GM19240 (cell line): ENCODE measurements around the gene CDC7.

ENCODE experiments used
- DNase-seq: peaks from one replicate; pipeline ENCODE4 v3.0.0; 2011; ENCODE audit warnings: low spot score; ENCODE audit not compliant: insufficient read length

CDC7 gene

DNA sequence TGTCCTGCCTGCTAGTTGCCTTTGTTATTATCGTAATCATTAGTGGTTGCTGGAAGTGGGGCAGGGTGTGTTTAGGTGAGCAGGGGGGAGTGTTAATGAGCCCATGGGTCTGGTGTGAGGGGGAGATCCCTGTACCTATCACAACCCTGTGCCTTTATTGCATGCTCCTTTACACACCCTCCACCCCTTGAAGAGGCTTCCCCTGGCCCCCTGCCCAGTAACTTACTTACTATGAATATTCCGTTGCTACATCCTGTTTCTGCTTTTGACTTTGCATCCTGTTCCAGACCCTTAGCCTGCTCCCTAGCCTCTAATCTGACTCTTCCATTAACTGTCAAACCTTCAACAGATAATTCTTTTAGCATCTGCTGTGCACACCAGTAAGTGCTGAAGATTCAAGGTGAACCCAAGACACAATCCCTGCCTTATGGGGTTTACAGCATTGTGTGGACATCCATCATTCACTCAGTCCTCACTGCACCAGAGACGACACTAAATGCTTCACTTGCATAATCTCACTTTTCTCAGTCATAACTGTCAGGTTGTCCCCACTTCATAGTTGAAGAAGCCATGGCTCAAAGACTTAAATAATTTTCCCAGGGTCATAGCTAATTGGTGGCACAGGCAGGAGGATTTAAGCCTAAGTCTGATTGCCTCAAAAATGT is 47.9 kb downstream of the CDC7 start:
- no peak for DNase-seq

DNA sequence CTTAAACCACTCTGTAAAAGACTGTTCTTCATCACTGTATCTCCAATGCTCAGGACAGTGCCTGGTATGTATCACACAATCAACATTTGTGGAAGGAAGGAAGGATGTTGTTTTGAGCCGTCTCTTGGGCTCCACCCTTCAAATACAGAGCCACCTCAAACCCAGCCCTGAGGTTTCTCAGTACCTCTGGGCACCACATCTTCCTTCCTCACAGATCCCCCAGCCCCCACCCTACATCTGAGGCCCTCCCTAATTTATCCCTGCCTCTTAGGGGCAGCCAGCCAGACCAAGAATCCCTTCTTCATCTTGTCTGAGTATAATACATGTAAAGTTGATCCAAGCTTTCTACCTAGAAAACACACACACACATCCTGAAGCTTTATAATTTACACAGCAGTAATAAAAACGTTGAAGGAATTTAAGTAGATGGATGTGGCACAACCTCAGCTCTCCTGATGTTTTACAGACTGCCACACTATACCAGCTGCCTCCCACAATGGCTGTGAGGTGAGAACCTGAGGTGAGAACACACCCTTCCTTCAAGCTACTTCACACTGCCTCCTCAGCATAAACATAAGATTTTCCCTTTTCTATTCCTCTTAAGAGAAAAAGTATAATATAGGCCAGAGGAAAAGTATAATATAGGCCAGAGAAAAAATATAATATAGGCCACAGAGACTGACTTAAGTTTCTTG is 48.5 kb downstream of the CDC7 start:
- DNase-seq = no peak

DNA sequence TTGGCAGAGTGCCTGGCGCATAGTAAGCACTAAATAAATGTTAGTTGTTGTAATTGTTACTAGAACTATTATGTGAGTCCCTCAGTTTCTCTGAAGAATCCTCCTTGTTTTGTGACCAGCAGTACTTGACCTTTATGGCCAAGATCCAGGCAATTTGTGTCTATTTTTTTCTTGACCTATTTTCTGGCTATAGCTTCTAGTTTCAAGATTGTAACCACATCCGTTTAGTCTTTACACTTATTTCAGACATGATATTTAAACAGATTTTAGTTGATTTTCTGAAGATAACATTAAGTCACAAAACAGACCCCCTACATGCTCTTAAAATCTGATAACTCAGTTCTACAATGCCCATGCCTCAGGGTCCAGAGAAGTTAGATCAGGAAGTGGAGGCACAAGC is 50.3 kb downstream of the CDC7 start:
- no peak for DNase-seq

DNA sequence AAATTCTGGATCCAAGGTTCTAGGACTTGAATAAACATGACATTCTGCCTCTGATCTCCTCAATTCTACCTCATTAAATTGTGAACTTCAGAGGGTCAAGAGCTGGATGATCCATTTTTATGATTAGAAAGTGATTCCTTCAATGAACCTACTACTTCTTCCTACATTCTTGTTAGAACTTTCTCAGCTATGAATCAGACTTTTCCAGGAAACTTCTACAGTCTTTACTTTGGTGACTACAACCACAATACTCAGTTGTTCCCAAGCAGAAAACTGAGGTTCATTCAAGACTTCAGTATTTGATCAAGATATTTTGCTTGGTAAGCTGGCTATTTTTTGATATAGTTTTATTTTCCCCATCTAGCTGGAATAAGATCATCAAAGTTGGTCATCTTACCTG is 51.4 kb downstream of the CDC7 start:
- no peak for DNase-seq

DNA sequence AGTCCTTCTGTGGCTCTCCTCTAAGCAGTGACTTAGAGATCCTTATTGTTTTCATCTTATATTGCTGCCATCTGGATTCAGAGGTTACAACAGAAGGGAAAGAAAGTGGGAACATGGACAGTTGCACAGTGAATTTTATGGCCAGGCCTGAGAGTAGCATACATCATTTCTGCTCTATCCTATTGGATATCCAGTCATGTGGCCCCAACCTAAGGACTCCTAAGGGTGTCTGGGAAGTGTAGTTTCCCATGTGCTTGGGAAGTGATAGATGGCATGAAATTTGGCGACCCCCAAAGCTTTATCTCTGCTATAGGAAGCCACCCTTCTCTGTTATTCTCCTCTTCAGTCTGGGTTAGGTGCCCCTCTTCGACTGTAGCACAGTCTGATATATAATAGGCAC is 51.9 kb downstream of the CDC7 start:
- no peak for DNase-seq

DNA sequence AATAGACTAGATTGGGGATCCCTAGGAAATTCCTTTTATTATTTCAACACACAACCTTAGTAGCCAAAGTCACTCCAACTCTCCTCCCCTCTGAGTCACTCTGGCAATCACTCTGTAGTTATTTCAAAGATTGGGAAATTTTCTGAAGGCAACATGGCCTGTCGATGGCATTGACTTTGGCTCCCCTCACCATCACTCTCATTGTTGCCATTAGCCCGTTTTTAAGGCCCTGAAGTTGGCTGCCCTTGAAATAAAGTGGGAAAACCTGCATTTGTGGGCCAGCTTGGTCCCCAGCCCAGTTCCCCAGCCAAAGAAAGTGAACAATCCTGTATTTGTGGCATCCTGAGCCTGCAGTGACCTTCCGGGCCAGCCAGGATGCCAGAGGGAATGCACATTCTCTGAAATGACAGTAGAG is 52.5 kb downstream of the CDC7 start:
- no peak for DNase-seq

DNA sequence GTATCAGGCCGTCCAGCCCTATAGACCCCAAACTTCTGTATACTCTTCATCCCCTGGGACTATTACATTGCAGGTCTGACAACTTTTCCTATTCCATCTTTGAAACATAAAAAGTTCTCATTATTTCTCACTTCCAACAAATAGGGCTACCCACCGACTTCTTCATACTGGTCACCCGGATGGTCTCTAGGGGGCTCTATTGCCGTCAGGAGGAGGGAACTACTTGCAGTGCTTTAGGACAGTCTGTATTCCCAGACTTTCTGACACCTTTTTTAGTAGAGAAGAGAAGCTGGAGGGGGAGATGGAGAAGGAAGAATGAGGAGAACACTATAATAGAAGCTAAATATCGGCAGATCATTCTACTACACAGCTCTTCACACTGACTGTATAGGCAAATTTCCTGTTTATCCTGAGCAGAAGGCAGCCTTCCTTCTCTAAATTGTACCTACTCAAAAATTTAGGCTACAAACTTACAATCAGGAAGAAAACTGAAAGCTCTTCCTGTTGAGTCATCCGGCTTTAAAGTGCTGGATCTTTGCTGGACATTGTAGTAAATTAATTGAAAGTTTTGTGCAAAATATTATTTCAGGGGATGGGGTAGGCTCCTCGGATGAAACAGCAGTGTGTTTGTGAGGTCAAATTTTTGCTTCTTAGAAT is 54.6 kb downstream of the CDC7 start:
- no peak for DNase-seq

DNA sequence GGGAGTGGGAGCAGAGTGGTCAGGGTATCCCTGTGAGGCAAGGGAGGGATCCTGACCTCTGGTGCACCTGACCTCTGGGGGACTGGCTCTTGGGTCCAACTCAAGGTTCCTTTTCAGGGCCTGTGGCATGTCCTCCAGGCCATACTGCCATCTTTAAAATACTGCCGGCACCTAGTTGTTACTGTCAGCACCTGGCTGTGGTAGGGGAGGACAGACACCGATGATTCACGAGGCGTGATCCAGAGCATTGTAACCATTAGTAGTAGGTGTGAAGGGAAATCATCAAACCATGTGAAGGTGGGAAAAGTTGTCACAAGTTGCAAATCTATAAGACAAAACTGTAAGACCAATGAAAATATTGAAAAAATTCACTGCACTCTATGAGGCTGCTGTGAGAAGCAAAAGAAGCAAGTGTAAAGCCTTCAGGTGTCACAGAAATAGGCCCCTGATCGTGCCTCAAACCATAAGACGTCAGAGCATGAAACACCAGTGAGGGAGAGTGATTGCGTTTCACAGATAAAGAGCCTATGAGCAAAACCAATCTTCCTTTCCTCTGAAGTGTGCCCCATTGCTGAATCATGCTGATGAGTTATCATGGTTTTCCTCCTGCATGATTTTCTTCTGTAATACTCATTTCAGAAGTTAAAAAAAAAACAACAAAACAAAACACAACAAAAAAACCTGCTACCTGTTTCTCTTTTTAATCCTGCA is 55.3 kb downstream of the CDC7 start:
- DNase-seq = no peak

DNA sequence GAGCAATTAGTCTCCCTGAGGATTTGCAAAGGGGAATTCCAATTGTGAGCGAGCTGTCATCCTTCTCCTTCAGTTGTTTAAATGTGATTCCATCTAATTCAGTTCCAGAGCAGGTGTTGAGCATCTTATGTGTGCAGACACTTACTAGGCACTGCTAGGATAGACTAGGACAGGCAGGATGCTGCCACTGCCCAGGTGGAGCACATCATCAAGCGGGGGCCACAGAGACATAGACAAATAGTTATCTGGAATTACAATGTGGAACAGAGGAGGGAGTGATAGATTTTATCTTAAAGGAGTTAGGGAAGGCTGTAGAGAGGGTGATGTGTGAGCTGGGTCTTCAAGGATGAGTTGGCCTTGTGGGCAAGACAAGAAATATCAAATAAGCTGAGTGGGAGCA is 55.9 kb downstream of the CDC7 start:
- no peak for DNase-seq

DNA sequence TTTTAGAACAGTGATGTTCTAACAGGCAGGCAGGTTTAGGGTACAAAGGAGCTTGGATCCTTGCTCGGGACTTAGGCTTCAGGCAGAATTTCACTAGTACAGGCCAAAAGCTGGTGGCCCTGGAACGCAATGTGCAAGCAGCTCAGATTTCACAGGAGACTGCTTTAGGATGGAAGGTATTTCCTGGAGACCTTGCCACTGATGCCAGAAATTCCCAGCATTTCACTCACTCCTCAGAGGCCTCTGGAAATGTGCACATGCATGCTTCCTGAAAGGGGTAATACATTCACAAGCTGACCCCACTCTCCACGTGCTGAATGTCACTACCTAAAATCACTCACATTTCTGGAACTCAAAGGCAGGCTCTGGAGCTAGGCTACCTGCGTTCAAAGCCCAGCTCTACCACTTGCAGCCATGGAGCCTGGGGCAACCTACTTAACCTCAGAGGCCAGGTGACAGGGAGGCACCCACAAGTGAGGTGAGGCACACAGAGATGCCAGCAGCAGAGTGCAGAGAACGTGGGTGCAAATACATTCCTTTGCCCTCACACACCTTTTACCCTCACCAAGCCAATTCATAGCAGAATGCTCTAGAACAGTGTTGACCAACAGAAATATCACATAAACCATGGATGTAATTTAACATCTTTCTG is 56.5 kb downstream of the CDC7 start:
- no peak for DNase-seq

DNA sequence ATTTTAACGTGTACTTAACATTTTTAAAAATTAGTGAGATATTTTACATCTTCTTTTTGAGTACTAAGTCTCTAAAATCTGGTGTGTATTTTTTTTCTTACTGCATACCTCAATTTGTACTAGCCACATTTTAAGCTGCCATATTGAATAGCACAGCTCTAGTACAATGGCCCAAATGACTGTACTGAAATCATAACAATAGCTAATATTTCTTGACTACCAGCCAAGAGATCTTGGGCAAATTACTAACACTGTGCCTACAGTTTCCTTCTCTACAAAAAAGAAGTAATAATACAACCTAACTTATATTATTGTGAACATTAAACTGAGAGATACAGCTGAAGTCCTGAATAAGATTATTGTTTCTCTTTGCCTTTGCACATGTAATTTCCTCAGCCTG is 57.2 kb downstream of the CDC7 start:
- no peak for DNase-seq

DNA sequence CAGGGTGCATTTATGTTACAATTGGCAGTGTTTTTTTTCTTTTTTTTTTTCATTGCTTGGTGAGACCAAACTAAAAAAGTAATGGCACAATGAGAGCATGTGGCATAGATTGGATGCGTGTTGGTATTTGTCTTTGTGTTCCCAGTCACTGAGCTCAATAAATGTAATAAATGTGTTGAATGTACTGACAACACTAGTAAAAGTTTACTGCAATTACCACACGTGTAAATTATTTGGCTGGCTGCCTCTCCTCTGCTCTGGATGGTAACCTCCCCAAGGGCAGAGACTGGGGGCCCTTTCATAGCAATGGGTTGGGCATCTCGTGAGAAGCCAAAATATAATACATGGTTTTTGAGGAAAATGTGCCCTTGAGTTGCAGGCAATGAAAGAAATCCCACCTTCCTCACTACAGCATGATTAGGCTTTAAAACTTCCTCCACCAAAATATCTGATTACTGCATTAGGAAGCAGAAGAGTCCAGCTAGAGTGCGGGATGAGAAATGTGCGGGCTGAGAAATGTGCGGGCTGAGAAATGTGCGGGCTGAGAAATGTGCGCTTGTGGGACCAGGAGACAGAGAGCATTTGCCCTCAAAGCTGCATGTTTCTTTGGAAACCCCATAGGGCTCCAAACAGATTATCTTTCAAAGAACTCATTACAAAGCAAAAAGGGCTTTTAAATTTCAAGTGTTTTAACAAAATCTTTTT is 58.5 kb downstream of the CDC7 start:
- no peak for DNase-seq

DNA sequence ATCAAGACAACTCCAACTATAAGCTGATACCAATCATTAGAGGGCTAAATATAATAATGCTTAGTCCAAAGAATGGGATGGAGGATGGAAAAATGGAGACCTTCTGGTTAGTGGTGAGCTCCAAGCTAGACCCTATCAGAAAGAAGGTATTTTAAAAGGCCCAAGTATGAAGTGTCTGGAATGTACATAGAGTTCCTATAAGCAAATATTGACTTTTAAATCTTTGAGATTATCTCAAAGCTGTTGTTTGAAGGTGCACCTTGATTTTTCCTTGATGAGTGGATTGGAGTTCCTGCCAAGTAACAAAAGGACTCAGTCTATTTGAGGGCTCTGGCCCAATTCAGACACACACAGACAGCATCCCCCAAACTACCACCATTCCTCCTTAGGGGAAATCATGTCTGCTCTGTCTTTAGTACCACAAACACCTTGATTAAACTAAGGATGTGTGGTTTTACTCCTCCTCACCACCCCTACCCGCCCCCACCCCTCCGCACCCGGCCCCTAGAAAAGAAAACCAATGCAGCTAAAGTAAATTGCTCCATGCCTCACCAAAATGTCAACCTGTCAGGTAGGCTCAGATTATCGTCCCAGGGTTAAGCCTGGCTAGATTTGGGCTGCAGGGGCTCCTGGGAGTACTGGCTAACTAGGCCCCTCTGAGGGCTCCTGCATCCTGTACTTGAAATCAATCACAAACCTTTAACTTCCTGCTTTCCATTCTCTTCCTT is 59.4 kb downstream of the CDC7 start:
- DNase-seq = no peak

DNA sequence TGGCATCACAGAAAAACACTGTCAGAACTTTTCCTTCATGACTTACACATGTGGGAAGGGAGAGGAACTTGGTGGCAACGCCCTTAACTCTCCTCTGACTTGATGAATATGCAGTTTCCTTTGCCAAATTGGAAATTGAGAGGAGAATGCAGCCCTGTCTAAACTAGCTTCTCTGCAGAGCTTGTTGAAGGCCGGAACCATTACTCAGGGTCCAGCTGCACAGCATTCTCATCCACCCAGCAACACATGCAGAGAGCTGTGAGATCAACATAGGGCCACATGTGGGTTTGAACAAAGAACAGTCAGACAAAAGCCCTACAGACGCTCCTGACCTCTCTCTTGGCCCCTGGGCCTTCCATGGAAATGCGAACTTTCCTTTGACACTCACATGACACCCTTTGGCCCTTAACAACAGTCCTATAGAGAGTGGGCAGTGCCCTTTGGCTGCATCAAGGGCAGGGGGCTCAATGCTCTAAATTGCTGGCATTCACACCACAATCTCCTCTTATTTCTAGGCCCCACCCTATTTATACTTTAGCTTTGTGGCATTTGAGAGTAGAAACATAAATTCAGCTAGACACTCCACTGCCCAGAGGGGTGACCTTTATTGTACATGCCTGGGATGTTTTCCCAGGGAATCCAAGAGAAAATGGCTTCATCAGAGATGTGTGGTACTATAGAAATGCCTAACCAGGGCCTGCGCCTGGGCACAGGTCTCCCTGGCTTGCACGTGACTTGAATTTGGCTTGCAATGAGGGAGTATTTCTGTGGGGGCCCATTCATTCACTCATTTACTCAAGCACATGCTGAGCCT is 64.4 kb downstream of the CDC7 start:
- no peak for DNase-seq

DNA sequence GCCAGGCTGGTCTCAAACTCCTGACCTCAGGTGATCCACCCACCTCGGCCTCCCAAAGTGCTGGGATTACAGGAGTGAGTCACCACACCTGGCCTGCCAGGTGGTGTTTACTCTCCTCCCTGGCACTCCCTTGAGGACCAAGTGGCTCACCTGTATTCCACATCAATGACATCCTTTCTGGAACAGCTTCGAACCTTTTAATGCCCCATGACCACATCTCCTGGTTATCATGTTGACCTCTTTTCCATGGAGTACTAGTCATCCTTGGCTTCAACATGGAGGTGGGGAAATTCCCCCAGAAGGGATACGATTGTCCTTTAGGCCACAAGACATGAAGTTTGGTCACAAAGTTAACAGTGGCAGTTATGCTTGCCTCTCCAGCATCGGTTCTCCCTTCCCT is 66.9 kb downstream of the CDC7 start:
- DNase-seq = no peak

DNA sequence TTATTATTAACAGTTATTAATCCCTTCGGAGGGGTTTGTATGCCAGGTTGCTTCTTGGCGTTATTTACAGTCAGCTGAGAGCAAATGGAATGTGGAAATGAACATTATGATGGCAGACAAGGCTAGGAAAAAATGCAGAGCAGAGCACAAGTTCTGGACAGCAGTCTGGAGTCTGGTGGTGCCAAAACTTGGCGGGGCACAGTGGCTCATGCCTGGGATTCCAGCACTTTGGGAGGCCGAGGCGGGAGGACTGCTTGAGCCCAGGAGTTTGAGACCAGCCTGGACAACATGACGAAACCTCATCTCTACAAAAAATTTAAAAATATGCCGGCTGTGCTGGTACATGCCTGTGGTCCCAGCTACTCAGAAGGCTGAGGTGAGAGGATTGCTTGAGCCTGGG is 67.6 kb downstream of the CDC7 start:
- no peak for DNase-seq

DNA sequence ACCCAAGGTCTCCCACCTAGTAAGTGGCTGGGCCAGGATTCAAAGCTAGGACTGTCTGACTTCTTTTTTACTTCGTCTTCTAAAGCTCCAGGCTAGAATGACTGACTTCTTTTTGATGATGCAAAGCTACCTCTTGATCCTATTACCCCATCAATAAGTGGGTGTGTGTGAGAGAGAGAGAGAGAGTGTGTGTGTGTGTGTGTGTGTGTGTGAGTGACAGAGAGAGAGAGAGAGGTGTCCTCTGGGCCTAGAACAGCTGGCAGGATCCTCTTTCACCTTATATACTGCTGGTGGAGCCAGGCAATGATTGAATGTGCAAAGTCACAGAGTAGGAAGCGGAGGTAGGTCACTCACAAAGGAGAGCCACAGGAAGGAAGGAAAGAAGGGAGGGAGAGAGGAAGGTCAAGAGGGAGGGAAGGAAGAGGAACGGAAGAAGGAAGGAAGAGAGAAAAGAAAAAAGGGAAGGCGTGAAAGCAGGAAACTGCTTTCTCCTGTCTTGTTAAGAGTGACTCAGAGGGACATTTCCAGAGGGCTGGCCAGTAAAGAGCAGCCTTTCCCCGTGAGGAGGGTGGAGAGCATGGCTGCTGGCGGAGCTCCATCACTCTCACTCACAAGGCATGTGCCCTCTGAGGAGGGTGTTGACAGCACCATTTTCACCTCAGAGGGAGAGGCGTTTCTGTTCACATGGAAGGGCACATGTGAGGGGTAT is 68.9 kb downstream of the CDC7 start:
- DNase-seq = no peak

DNA sequence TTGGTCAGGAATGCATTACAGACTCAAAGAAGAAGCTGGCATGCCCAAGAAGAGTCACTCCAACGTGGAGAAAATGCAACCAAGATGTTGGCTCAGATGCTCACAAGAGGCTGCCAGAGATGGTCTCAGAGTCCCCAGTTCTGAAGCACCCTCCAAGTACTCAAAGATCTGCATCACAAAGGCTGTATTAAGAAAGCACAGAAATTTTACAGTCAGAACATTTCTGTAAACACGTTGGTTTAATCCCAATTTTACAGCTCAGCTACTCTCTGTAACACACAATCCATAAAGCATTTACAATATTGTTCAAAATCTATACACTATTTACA is 69.4 kb downstream of the CDC7 start:
- no peak for DNase-seq

DNA sequence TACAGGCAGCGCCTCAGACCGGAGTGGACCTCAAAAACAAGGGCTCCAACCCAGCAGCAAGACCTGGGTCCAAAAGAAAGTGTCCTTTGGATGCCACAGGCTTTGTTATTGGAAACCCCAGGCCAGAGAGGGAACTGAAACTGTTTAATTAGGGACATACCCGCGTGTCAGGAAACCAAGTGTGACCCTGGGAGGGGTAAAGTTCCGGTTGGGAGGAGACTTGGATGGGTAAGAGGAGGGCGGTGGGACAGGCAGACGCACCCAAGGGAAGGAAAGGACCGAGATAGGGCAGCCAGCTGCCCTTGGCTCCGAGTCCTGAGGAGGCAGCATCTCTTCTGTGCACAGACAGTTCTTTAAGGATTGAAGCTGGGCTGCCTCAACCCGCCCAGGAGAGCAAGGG is 71.4 kb downstream of the CDC7 start:
- peak; percentile 17 for DNase-seq
